IMR-90 (cell line): ENCODE data around the gene ITCH. TPM values are rescaled to one million over a fixed set of nuclear protein-coding genes. Genes with fewer than 3 reads are reported as not detected.

Experiments used
- ATAC-seq: fragments of 200-7000 bp; cut with Tn5 transposase; 2 replicates; pipeline ENCODE4 v1.9.1; 2020; ENCODE audit warnings: low read depth, mild to moderate bottlenecking, moderate library complexity
- BruUV-seq: library from RNA; stranded (reverse); fragments of 400-500 nt; replicated peaks from 2 replicates; lab custom pipeline; 2021; lab: Mats Ljungman, UMichigan
- CTCF ChIA-PET: fragments of 300-600 bp; formaldehyde crosslinking; extraction: SDS; loops from one replicate; lab custom pipeline; 2021; ENCODE audit warnings: antibody characterized with exemption; lab: Yijun Ruan, JAX
- POLR2A ChIA-PET: fragments of 300-600 bp; sonication (Branson Sonifier 250); formaldehyde crosslinking; loops from one replicate; lab custom pipeline; 2022; ENCODE audit warnings: antibody characterized with exemption; ENCODE audit not compliant: unreplicated experiment; lab: Charles Lee
- DNase-seq: peaks from one replicate; pipeline ENCODE4 v3.0.0; 2013
- H2AFZ ChIP-seq: replicated peaks from 2 replicates; pipeline ENCODE3; 2013; ENCODE audit warnings: low read length, mild to moderate bottlenecking; ENCODE audit not compliant: poor library complexity
- H2AK5ac ChIP-seq: 2 replicates; pipeline ENCODE4 v1.6.1; 2013; ENCODE audit warnings: low read depth, low read length, inconsistent platforms
- H2AK9ac ChIP-seq: replicated peaks from 2 replicates; pipeline ENCODE3; 2013; ENCODE audit warnings: mild to moderate bottlenecking, low read depth, low read length, moderate library complexity; ENCODE audit not compliant: poor library complexity
- H2BK120ac ChIP-seq: 2 replicates; pipeline ENCODE4 v1.6.1; 2013; ENCODE audit warnings: low read depth, low read length, inconsistent platforms
- H2BK15ac ChIP-seq: 3 replicates; pipeline ENCODE4 v1.6.1; 2013; ENCODE audit warnings: low read depth, low read length, inconsistent platforms
- H2BK20ac ChIP-seq: 2 replicates; pipeline ENCODE4 v1.6.1; 2013; ENCODE audit warnings: low read depth, mild to moderate bottlenecking, inconsistent platforms, low read length, moderate library complexity
- H2BK5ac ChIP-seq: 2 replicates; pipeline ENCODE4 v1.6.1; 2013; ENCODE audit warnings: mild to moderate bottlenecking, low read depth, low read length, inconsistent platforms; ENCODE audit not compliant: poor library complexity, severe bottlenecking
- H3K14ac ChIP-seq: replicated peaks from 2 replicates; pipeline ENCODE4 v1.6.1; 2013; ENCODE audit warnings: low read depth, low read length, inconsistent platforms
- H3K18ac ChIP-seq: 2 replicates; pipeline ENCODE4 v1.6.1; 2013; ENCODE audit warnings: low read depth, low read length, control low read depth
- H3K23ac ChIP-seq: 2 replicates; pipeline ENCODE4 v1.6.1; 2013; ENCODE audit warnings: low read depth, low read length, inconsistent platforms
- H3K27ac ChIP-seq: 2 replicates; pipeline ENCODE4 v1.5.1; 2013; ENCODE audit warnings: mild to moderate bottlenecking, control low read depth, low read length; ENCODE audit not compliant: insufficient read depth
- H3K27me3 ChIP-seq: 2 replicates; pipeline ENCODE4 v1.6.1; 2013; ENCODE audit warnings: low read length; ENCODE audit not compliant: control insufficient read depth, insufficient read depth
- H3K36me3 ChIP-seq: 2 replicates; pipeline ENCODE4 v1.6.1; 2013; ENCODE audit warnings: low read length, mixed read lengths; ENCODE audit not compliant: control insufficient read depth, insufficient read depth
- H3K4ac ChIP-seq: 2 replicates; pipeline ENCODE4 v1.6.1; 2013; ENCODE audit warnings: low read depth, low read length, inconsistent platforms
- H3K4me1 ChIP-seq: 2 replicates; pipeline ENCODE4 v1.6.1; 2013; ENCODE audit warnings: low read length, mixed read lengths; ENCODE audit not compliant: control insufficient read depth, insufficient read depth
- H3K4me2 ChIP-seq: 2 replicates; pipeline ENCODE4 v1.6.1; 2013; ENCODE audit warnings: low read depth, mild to moderate bottlenecking, control low read depth, low read length, moderate library complexity
- H3K4me3 ChIP-seq: 2 replicates; pipeline ENCODE4 v1.5.1; 2013; ENCODE audit warnings: low read depth, mild to moderate bottlenecking, control low read depth, low read length, moderate library complexity; ENCODE audit not compliant: insufficient read depth
- H3K56ac ChIP-seq: 2 replicates; pipeline ENCODE4 v1.6.1; 2013; ENCODE audit warnings: low read length, inconsistent platforms; ENCODE audit not compliant: insufficient read depth; ENCODE audit errors: extremely low read depth
- H3K79me1 ChIP-seq, 2 experiments: 2 replicates each; pipeline ENCODE4 v1.6.1; 2013; ENCODE audit warnings: low read length in 2 of 2, inconsistent platforms in 1 of 2, low read depth in 1 of 2
- H3K9ac ChIP-seq: 2 replicates; pipeline ENCODE4 v1.6.1; 2013; ENCODE audit warnings: low read depth, low read length, control low read depth
- H3K9me1 ChIP-seq: 2 replicates; pipeline ENCODE4 v1.6.1; 2013; ENCODE audit warnings: low read length, inconsistent platforms; ENCODE audit not compliant: insufficient read depth
- H3K9me3 ChIP-seq: 2 replicates; pipeline ENCODE4 v1.6.1; 2013; ENCODE audit warnings: low read length; ENCODE audit not compliant: control insufficient read depth, insufficient read depth
- H4K20me1 ChIP-seq: 2 replicates; pipeline ENCODE4 v1.6.1; 2013; ENCODE audit warnings: low read length, inconsistent platforms; ENCODE audit not compliant: insufficient read depth
- H4K5ac ChIP-seq: 2 replicates; pipeline ENCODE4 v1.6.1; 2013; ENCODE audit warnings: mild to moderate bottlenecking, low read depth, low read length, control low read depth
- H4K8ac ChIP-seq, 2 experiments: 2 replicates each; pipeline ENCODE4 v1.6.1; 2013; ENCODE audit warnings: low read depth in 2 of 2, low read length in 2 of 2, control low read depth in 1 of 2, inconsistent platforms in 1 of 2
- H4K91ac ChIP-seq: 2 replicates; pipeline ENCODE4 v1.6.1; 2013; ENCODE audit warnings: low read depth, low read length, inconsistent platforms; ENCODE audit not compliant: insufficient read depth
- BHLHE40 ChIP-seq: fragments of 150-350 bp; IDR thresholded peaks from 2 replicates; pipeline ENCODE4 v1.6.1; 2016; ENCODE audit warnings: mild to moderate bottlenecking, low read depth, low read length
- CEBPB ChIP-seq: IDR thresholded peaks from 2 replicates; pipeline ENCODE4 v1.6.1; 2012; ENCODE audit warnings: low read depth, low read length, improper control_type of control experiment
- ELK1 ChIP-seq: fragments of 150-350 bp; IDR thresholded peaks from 2 replicates; pipeline ENCODE4 v1.6.1; 2016; ENCODE audit warnings: low read depth, mild to moderate bottlenecking, low read length, moderate library complexity, borderline replicate concordance
- MAFK ChIP-seq: IDR thresholded peaks from 2 replicates; pipeline ENCODE4 v1.6.1; 2012; ENCODE audit warnings: low read depth, low read length, improper control_type of control experiment
- MXI1 ChIP-seq: IDR thresholded peaks from 2 replicates; pipeline ENCODE4 v1.6.1; 2012; ENCODE audit warnings: low read depth, mild to moderate bottlenecking, low read length, moderate library complexity, borderline replicate concordance
- RAD21 ChIP-seq: IDR thresholded peaks from 2 replicates; pipeline ENCODE4 v1.6.1; 2012; ENCODE audit warnings: low read length, improper control_type of control experiment
- RFX5 ChIP-seq: IDR thresholded peaks from 2 replicates; pipeline ENCODE4 v1.8.0; 2012; ENCODE audit warnings: low read depth, mild to moderate bottlenecking, low read length, moderate library complexity
- WGBS, 2 experiments: methylation state at CpG; one replicate each; pipeline versions ENCODE4 v1.1.5 to v1.1.7; 2013; ENCODE audit warnings: missing lambda C conversion rate in 2 of 2; ENCODE audit not compliant: insufficient read length in 1 of 2; ENCODE audit errors: extremely low coverage in 2 of 2; 5-methylcytosine and 5-hydroxymethylcytosine counted together
- dilution Hi-C: fragments of 300-500 bp; cut with HindIII; formaldehyde crosslinking; loops from one replicate; pipeline ENCODE4 v1.14.3; 2018; ENCODE audit warnings: low sequenced_read_pairs; ENCODE audit not compliant: unreplicated experiment
- in situ Hi-C: fragments of 300-500 bp; cut with MboI; formaldehyde crosslinking; loops from 3 replicates; pipeline ENCODE4 v1.14.3; 2019; ENCODE audit warnings: low sequenced_read_pairs, inconsistent platforms, mixed read lengths
- intact Hi-C: fragments of 100-400 bp; cut with micrococcal nuclease; formaldehyde crosslinking; loops from 2 replicates; pipeline ENCODE4 v1.10.0; 2022
- polyA plus RNA-seq, 3 experiments: library from polyadenylated mRNA; depleted of rRNA; stranded (reverse); fragments of >200 nt; gene quantifications; 2 replicates each; pipeline ENCODE4 v1.2.3, GENCODE V29; 2012; ENCODE audit warnings: low replicate concordance in 1 of 3
- total RNA-seq: library from RNA; depleted of rRNA; stranded (reverse); fragments of >200 nt; gene quantifications from 2 replicates; pipeline ENCODE4 v1.2.3, GENCODE V29; 2012

The ITCH gene
- total and polyA plus RNA-seq, 2 of the 4 experiments (the other 2 are of a cell fraction), result 12.7 to 94.6 TPM

- Histone ChIP-seq H2BK20ac (no peak overlapping the region), H4K5ac (no peak overlapping the region), H3K23ac (no peak overlapping the region), H2AK5ac (no peak overlapping the region), H3K9ac (no peak overlapping the region), H3K4ac (no peak overlapping the region), H3K56ac (no peak overlapping the region), H2BK120ac (no peak overlapping the region), H4K20me1 (peaks cover 26% of the 10 kb centered on the region), H2BK15ac (no peak overlapping the region), H3K18ac (no peak overlapping the region), H3K4me3 (no peak overlapping the region), H2AFZ (no peak overlapping the region), H3K4me2 (no peak overlapping the region), H4K8ac (no peak overlapping the region), H3K27ac (no peak overlapping the region), H2BK5ac (no peak overlapping the region), H3K14ac (no peak overlapping the region), H3K36me3 (peaks cover 76% of the 10 kb centered on the region), H4K91ac (no peak overlapping the region), H3K79me1 (peaks cover 40 to 83% of the 10 kb centered on the region in 2 experiments), H3K9me1 (peaks cover 22% of the 10 kb centered on the region), H2AK9ac (no peak overlapping the region), H3K9me3 (no peaks in the 10 kb centered on the region), H3K4me1 (peaks cover 4% of the 10 kb centered on the region), H3K27me3 (no peaks in the 10 kb centered on the region)
- in situ Hi-C loops, result no loop called here
- no peak for ATAC-seq
- intact Hi-C loops, result loop anchor here (5.0 kb wide), 1 partner anchor 173 kb away; no protein-coding TSS in a partner anchor
- no peak for TF ChIP-seq CEBPB
- TF ChIP-seq ELK1, result no peak
- TF ChIP-seq MAFK, result no peak
- TF ChIP-seq MXI1, result no peak
- TF ChIP-seq RAD21, result no peak
- TF ChIP-seq RFX5, result no peak
- TF ChIP-seq BHLHE40, result no peak
- CTCF ChIA-PET, result interaction anchor here (1.1 kb wide), 1 partner anchor 222 kb away, joined by 4 read pairs; no protein-coding TSS in a partner anchor
- 92% methylated on average over 2 of the region's 15 CpGs; no CpG with 5 or more reads in 1 of the 2 experiments for WGBS, 2 experiments
- no TSS peak for BruUV-seq
- DNase-seq, result no peak
- dilution Hi-C loops, result no loop called here
- POLR2A ChIA-PET, result no interaction called here
These were observed 171.5 kb downstream of the ITCH start for GRCh38 chr20:34534391-34535165.
